Erythroblast (primary cell): ENCODE results near the gene HTR6.

Experiments used
- GATA1 ChIP-seq: IDR thresholded peaks from 2 replicates; pipeline ENCODE4 v1.6.1; 2011; ENCODE audit warnings: low read depth, mild to moderate bottlenecking, control low read depth, low read length, moderate library complexity
- POLR2A ChIP-seq: IDR thresholded peaks from 2 replicates; pipeline ENCODE4 v1.6.1; 2011; ENCODE audit warnings: mild to moderate bottlenecking, low read length

- TF ChIP-seq POLR2A (no peak), GATA1 (no peak)
These were observed 35.3 kb upstream of the HTR6 start for GRCh38 chr1:19629357-19629756.
